ENCODE data around the gene PCMTD2.
"Not testable (repeated sequence)": the region's sequence is repeated elsewhere in the genome, so short reads cannot be mapped to it uniquely, and the experiment has no call there.

Gene PCMTD2

DNA sequence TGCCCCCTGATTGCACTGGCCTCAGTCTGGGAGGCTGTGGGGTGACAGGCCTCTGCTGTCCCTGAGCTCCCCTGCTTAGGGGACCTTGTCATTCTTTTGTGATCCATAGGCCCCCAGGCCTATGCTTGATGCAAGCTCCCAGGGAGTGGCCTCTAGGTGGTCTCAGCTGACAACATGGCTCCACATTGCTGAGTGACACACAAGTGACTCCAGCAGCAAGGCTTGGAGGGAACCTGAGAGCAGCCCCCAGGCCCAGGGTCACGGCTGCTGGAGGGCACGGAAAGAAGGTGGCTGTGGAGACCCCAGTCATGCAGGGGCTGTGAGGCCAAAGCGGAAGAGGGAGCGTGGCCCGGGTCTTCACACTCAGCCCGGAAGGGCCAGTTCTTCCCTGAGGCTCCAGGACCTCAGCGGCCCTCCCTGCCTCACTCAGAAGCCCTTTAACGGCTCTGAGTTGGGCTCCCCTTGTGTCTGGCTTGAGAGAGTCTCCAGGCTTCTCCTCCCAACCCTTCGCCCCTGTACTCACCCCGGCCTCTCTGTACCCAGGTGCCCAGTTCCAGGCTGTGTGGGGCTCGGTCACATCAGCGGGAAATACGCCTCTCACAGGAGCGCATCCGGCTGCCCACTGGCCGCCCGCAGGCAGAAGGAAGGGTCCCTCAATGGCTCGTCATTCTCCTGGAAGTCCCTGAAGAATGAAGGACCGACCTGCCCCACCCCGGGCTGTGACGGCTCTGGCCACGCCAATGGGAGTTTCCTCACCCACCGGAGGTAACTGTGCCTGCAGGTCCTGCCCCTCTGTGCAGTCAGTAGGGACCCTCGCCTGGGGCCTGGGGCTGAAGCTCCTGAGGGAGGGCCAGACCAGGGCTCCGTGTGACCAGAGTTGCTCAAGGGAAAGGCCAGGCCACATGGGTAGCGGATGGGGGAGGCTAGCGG, 23.7 kb upstream of the PCMTD2 start:
- in situ Hi-C loops (cut with MboI; ENCODE audit: low pct_unique_long_range_greater_than_20kb, low sequenced_read_pairs, unreplicated experiment) = no loop called here
- TF ChIP-seq, protein P1, sequence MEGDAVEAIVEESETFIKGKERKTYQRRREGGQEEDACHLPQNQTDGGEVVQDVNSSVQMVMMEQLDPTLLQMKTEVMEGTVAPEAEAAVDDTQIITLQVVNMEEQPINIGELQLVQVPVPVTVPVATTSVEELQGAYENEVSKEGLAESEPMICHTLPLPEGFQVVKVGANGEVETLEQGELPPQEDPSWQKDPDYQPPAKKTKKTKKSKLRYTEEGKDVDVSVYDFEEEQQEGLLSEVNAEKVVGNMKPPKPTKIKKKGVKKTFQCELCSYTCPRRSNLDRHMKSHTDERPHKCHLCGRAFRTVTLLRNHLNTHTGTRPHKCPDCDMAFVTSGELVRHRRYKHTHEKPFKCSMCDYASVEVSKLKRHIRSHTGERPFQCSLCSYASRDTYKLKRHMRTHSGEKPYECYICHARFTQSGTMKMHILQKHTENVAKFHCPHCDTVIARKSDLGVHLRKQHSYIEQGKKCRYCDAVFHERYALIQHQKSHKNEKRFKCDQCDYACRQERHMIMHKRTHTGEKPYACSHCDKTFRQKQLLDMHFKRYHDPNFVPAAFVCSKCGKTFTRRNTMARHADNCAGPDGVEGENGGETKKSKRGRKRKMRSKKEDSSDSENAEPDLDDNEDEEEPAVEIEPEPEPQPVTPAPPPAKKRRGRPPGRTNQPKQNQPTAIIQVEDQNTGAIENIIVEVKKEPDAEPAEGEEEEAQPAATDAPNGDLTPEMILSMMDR (IDR thresholded peaks at IDR 0.05; ENCODE audit: extremely low read depth, insufficient read depth, missing control alignments) = no peak
- no peak for DNase-seq (ENCODE audit: low spot score)

DNA sequence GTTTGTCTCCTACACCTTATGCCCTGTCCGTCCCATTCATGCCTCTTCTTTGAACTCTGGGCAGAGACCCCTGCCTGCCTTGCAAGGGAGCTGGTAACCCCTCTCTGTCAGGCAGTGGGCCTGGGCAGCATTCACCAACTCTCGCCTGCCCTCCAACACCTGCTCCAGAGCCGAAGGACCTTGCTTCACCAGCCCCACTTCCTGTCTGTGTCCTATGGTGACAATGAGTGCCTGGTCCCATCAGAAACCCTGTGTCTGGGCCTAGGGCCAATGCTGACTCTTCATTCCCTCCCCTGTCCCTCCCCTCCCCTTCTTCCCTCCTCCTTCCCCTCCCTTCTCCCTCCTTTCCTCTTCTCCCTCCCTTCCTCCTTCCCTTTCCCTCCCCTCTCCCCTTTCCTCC, 22.8 kb upstream of the PCMTD2 start:
- TF ChIP-seq, protein P1 (IDR thresholded peaks at IDR 0.05; ENCODE audit: extremely low read depth, insufficient read depth, missing control alignments) = no peak
- DNase-seq (ENCODE audit: low spot score) = no peak
- in situ Hi-C loops (cut with MboI; ENCODE audit: low pct_unique_long_range_greater_than_20kb, low sequenced_read_pairs, unreplicated experiment) = no loop called here

DNA sequence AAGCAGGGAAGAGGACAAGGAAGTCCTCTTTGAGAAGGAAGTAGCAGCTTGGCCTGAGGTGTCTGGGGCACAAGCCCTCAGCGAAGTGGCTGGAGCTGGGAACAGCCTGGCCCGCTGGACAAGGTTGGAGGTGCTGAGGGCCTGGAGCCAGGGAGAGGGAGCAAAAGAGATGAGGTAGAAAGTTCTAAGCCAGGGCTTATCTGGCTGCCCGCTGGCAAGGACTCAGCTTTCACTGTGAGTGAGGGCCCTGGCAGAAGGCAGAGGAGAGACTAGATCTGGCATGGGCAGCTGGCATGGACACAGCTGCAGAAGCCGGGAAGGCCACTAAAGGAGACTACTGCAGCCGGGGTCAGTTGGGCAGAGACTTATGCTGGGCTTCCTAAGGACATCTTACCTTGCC, 21.8 kb upstream of the PCMTD2 start:
- DNase-seq (ENCODE audit: low spot score) = no peak
- TF ChIP-seq, protein P1 (IDR thresholded peaks at IDR 0.05; ENCODE audit: extremely low read depth, insufficient read depth, missing control alignments) = no peak
- in situ Hi-C loops (cut with MboI; ENCODE audit: low pct_unique_long_range_greater_than_20kb, low sequenced_read_pairs, unreplicated experiment) = no loop called here

DNA sequence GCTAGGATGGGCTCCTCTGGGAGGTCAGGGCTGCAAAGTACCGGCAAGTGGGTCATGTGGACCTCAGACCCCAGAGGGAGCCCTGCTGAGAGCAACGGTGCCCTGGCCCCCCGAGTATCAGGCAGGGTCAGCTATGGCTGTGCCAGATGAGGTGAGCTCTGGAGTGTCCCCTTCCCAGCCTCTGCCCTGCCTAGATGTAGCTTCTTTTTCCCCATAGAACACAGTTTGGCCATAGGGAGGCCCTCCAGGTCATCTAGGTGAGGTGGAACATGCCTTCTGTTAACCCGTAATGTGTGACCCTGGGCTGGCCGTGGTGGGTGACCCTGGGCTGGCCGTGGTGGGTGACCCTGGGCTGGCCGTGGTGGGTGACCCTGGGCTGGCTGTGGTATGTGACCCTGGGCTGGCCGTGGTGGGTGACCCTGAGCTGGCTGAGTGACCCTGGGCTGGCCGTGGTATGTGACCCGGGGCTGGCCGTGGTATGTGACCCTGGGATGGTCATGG, 21.2 kb upstream of the PCMTD2 start:
- TF ChIP-seq, protein P1 (IDR thresholded peaks at IDR 0.05; ENCODE audit: extremely low read depth, insufficient read depth, missing control alignments) = no peak
- no peak for DNase-seq (ENCODE audit: low spot score)
- in situ Hi-C loops (cut with MboI; ENCODE audit: low pct_unique_long_range_greater_than_20kb, low sequenced_read_pairs, unreplicated experiment) = no loop called here

DNA sequence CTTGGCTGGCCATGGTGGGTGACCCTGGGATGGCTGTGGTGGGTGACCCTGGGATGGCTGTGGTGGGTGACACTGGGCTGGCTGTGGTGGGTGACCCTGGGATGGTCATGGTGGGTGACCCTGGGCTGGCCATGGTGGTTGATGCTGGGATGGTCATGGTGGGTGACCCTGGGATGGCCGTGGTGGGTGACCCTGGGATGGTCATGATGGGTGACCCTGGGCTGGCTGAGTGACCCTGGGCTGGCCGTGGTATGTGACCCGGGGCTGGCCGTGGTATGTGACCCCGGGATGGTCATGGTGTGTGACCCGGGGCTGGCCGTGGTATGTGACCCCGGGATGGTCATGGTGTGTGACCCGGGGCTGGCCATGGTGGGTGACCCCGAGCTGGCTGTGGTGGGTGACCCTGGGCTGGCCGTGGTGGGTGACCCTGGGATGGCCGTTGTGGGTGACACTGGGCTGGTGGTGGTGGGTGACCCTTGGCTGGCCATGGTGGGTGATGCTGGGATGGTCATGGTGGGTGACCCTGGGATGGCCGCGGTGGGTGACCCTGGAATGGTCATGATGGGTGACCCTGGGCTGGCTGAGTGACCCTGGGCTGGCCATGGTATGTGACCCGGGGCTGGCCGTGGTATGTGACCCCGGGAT, 20.5 kb upstream of the PCMTD2 start:
- DNase-seq (ENCODE audit: low spot score); in situ Hi-C loops (cut with MboI; ENCODE audit: low pct_unique_long_range_greater_than_20kb, low sequenced_read_pairs, unreplicated experiment): not testable (repeated sequence)

DNA sequence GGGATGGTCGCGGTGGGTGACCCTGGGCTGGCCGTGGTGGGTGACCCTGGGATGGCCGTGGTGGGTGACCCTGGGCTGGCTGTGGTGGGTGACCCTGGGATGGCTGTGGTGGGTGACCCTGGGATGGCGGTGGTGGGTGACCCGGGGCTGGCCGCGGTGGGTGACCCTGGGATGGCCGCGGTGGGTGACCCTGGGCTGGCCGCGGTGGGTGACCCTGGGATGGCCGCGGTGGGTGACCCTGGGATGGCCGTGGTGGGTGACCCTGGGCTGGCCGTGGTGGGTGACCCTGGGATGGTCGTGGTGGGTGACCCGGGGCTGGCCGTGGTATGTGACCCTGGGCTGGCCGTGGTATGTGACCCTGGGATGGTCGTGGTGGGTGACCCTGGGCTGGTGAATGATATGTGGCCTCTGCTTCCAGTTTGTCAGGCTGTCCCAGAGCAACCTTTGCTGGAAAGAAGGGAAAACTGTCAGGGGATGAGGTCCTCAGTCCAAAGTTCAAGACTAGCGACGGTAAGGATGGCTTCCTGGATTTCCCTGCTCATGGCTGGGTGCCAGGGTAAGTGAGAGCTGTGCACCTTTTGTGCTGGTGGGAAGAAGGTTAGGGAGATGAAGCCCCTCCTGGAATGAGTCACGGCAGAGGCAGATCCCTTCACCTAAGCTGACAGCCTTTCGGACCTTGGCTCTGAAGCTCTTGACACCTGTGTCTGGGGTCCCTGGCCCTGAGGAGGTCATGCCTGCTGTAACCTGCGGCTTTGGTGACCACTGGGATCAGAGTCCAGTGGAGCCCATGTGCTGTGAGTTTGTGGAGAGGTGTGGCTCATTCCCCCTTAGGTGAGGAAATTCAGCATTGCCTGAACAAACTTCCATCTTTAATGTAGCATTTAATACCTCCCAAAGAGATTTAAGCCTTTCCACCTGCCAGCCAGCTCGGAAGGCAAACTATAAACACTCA, 19.1 kb upstream of the PCMTD2 start:
- in situ Hi-C loops (cut with MboI; ENCODE audit: low pct_unique_long_range_greater_than_20kb, low sequenced_read_pairs, unreplicated experiment) = no loop called here
- TF ChIP-seq, protein P1 (IDR thresholded peaks at IDR 0.05; ENCODE audit: extremely low read depth, insufficient read depth, missing control alignments) = no peak
- no peak for DNase-seq (ENCODE audit: low spot score)

Data from GM13977 (cell line).